ENCODE measurements around the gene PRRG2. TPM values are rescaled to one million over a fixed set of nuclear protein-coding genes. Genes with fewer than 3 reads are reported as not detected.
A peak's percentile ranks its signal among the peaks of the same experiment; 100 is the strongest.

The PRRG2 gene
- total and polyA plus RNA-seq, 10 of the 15 experiments (the other 5 are each of a cell fraction or from before 2014, with no cell fraction given), result 0.09 to 2.1 (median 0.86) TPM

- H3K36me3 ChIP-seq (ENCODE audit: control insufficient read depth in 2 of 2, insufficient read depth in 2 of 2, low read length in 1 of 2), result peaks cover 11 to 22% of the 10 kb centered on the region in 2 experiments
- H3K79me2 ChIP-seq (ENCODE audit: control insufficient read depth, insufficient read depth, low read length), result no peaks in the 10 kb centered on the region
- H3K4me2 ChIP-seq (ENCODE audit: control insufficient read depth, insufficient read depth), result no peak overlapping the region
- DNase-seq (ENCODE audit: low read depth, low spot score) (no peak), FAIRE-seq (no peak), ATAC-seq (peak; percentile 65)
- H3K9ac ChIP-seq (ENCODE audit: control insufficient read depth, insufficient read depth, low read length), result no peak overlapping the region
- RAD21 ChIA-PET (ENCODE audit: unreplicated experiment), result no interaction called here
- POLR2A ChIA-PET, result interaction anchor here (0.6 to 0.7 kb wide), 2 partner anchors 10 to 131 kb away, joined by 3 to 8 read pairs; no protein-coding TSS in a partner anchor
- intact Hi-C loops (cut with micrococcal nuclease; ENCODE audit: unreplicated experiment), result no loop called here
- H3K27ac ChIP-seq (ENCODE audit: control insufficient read depth, insufficient read depth), result no peak overlapping the region
- 90% methylated on average over 25 of the region's 26 CpGs for WGBS (ENCODE audit: insufficient coverage, insufficient replicate concordance, low lambda C conversion rate, missing lambda C conversion rate)
- H3K9me3 ChIP-seq (replicated peaks; ENCODE audit: control insufficient read depth, insufficient read depth, low read length), result no peaks in the 10 kb centered on the region
- BruUV-seq (replicated peaks), result TSS peak; percentile 48
- no peaks in the 10 kb centered on the region for H3K4me1 ChIP-seq (ENCODE audit: control insufficient read depth, insufficient read depth, low read length)
- no peak for TF ChIP-seq KAT2A (conservative IDR thresholded peaks at IDR 0.05; ENCODE audit: control insufficient read depth, low read depth, low read length)
- TF ChIP-seq SMARCA5 (IDR thresholded peaks at IDR 0.05), result 0 out of 2 replicates have a peak, but pooled peaks have one; percentile 28
- TF ChIP-seq POLR2A (IDR thresholded peaks at IDR 0.05; ENCODE audit: low read depth, low read length), result peak; percentile 9; the same call in 1 of the 2 replicates
- no peak overlapping the region for H2AFZ ChIP-seq (ENCODE audit: control insufficient read depth, low read depth, low read length)
- SMC1A ChIA-PET (ENCODE audit: uncharacterized antibody, unreplicated experiment), result interaction anchor here (0.5 kb wide), 1 partner anchor 33 kb away, joined by 3 read pairs; no protein-coding TSS in a partner anchor
- no peaks in the 10 kb centered on the region for H3K27me3 ChIP-seq (replicated peaks in 1 of 2; ENCODE audit: control insufficient read depth in 2 of 2, insufficient read depth in 2 of 2, low read length in 1 of 2)
- in situ Hi-C loops (cut with MboI), result no loop called here
- H4K20me1 ChIP-seq (ENCODE audit: control insufficient read depth, insufficient read depth), result no peaks in the 10 kb centered on the region
- CTCF ChIA-PET, result no interaction called here
- H3K4me3 ChIP-seq, result no peak overlapping the region
These were observed 18.5 kb downstream of the PRRG2 start for GRCh38 chr19:49599378-49600295.

GRCh38 chr19:49601482-49602038 lies 20.4 kb downstream of the PRRG2 start:
- in situ Hi-C loops (cut with MboI), result no loop called here
- no peak for FAIRE-seq
- SMC1A ChIA-PET (ENCODE audit: uncharacterized antibody, unreplicated experiment), result no interaction called here
- Histone ChIP-seq H4K20me1 (ENCODE audit: control insufficient read depth, insufficient read depth) (no peaks in the 10 kb centered on the region), H3K4me2 (ENCODE audit: control insufficient read depth, insufficient read depth) (no peak overlapping the region), H3K27ac (ENCODE audit: control insufficient read depth, insufficient read depth) (no peak overlapping the region), H3K27me3 (replicated peaks in 1 of 2; ENCODE audit: control insufficient read depth in 2 of 2, insufficient read depth in 2 of 2, low read length in 1 of 2) (no peaks in the 10 kb centered on the region), H3K9ac (ENCODE audit: control insufficient read depth, insufficient read depth, low read length) (no peak overlapping the region), H3K9me3 (replicated peaks; ENCODE audit: control insufficient read depth, insufficient read depth, low read length) (no peaks in the 10 kb centered on the region), H3K4me3 (no peak overlapping the region), H3K36me3 (ENCODE audit: control insufficient read depth in 2 of 2, insufficient read depth in 2 of 2, low read length in 1 of 2) (peaks cover 15 to 16% of the 10 kb centered on the region in 2 experiments), H3K79me2 (ENCODE audit: control insufficient read depth, insufficient read depth, low read length) (no peaks in the 10 kb centered on the region; the same call in 1 of the 2 replicates), H2AFZ (ENCODE audit: control insufficient read depth, low read depth, low read length) (no peak overlapping the region), H3K4me1 (ENCODE audit: control insufficient read depth, insufficient read depth, low read length) (no peaks in the 10 kb centered on the region)
- over 99% methylated on average over 16 of the region's 38 CpGs for WGBS (ENCODE audit: insufficient coverage, insufficient replicate concordance, low lambda C conversion rate, missing lambda C conversion rate)
- intact Hi-C loops (cut with micrococcal nuclease; ENCODE audit: unreplicated experiment), result no loop called here
- DNase-seq (ENCODE audit: low read depth, low spot score), result no peak
- BruUV-seq (replicated peaks), result no TSS peak
- no peak for ATAC-seq
- CTCF ChIA-PET, result no interaction called here
- RAD21 ChIA-PET (ENCODE audit: unreplicated experiment), result no interaction called here
- TF ChIP-seq POLR2A (IDR thresholded peaks at IDR 0.05; ENCODE audit: low read depth, low read length) (0 out of 2 replicates have a peak, but pooled peaks have one; percentile 36), ZBTB33 (IDR thresholded peaks at IDR 0.05) (no peak), REST (IDR thresholded peaks at IDR 0.05; ENCODE audit: low read depth, low read length) (no peak), YY1 (IDR thresholded peaks at IDR 0.05; ENCODE audit: low read depth, low read length) (no peak)
- POLR2A ChIA-PET, result no interaction called here
